ENCODE results near the gene MAD2L1BP.
"Not testable (repeated sequence)": the region's sequence is repeated elsewhere in the genome, so short reads cannot be mapped to it uniquely, and the experiment has no call there.

MAD2L1BP gene, protein sequence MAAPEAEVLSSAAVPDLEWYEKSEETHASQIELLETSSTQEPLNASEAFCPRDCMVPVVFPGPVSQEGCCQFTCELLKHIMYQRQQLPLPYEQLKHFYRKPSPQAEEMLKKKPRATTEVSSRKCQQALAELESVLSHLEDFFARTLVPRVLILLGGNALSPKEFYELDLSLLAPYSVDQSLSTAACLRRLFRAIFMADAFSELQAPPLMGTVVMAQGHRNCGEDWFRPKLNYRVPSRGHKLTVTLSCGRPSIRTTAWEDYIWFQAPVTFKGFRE

DNA sequence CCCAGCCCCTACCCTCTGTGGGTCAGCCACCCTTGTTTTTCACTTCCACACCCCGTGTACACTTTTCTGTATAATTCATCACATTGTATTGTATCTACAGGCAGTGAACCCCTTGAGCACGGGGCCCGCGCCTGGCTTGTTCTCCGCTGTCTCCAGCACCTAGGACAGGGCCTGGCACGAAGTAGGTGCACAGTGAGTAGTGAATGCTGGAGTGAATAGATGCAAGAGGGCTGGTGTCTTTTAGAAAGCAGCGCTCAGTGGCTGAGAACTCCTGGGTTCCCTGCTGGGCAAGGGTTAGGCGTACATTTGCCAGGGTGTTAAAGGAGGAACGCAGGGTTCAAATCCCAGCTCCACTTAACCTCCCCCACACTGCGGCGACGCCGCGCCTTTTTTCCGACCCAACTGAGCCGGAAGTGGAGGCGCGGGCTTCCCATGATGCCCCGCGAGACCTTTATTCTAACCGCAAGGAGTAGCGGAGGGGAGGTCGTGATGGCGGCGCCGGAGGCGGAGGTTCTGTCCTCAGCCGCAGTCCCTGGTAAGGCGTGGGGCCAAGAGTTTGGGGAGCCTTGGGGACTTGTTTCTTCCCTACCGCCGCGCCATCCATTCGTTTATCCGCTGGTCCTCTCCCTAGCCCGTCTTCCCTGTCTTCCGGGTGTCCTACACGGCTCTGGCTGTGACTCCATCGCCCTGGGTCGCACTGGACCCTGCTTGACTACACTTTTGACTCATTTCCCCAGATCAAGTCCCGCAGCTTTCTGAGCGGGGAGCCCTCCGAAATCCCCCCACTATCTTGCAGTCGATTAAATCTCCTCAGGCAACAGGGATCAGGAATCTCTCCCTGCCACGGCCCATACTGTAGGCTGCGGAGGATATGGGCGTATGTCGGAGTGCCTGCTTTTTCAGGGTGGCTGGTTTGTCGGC is at the start of gene MAD2L1BP:
Gene MAD2L1BP (plus strand): TSS at position 454 of the 921 bp plus-strand sequence. CDS start 36 bp downstream, at position 490.
- TF ChIP-seq, protein P1, sequence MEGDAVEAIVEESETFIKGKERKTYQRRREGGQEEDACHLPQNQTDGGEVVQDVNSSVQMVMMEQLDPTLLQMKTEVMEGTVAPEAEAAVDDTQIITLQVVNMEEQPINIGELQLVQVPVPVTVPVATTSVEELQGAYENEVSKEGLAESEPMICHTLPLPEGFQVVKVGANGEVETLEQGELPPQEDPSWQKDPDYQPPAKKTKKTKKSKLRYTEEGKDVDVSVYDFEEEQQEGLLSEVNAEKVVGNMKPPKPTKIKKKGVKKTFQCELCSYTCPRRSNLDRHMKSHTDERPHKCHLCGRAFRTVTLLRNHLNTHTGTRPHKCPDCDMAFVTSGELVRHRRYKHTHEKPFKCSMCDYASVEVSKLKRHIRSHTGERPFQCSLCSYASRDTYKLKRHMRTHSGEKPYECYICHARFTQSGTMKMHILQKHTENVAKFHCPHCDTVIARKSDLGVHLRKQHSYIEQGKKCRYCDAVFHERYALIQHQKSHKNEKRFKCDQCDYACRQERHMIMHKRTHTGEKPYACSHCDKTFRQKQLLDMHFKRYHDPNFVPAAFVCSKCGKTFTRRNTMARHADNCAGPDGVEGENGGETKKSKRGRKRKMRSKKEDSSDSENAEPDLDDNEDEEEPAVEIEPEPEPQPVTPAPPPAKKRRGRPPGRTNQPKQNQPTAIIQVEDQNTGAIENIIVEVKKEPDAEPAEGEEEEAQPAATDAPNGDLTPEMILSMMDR (IDR thresholded peaks at IDR 0.05; ENCODE audit: low read depth, low read length, missing control alignments): no peak
- H3K4me3 ChIP-seq (ENCODE audit: low read depth, low read length): peak within 1 kb of the TSS; percentile 72
- no peak for DNase-seq (ENCODE audit: low read depth)

DNA sequence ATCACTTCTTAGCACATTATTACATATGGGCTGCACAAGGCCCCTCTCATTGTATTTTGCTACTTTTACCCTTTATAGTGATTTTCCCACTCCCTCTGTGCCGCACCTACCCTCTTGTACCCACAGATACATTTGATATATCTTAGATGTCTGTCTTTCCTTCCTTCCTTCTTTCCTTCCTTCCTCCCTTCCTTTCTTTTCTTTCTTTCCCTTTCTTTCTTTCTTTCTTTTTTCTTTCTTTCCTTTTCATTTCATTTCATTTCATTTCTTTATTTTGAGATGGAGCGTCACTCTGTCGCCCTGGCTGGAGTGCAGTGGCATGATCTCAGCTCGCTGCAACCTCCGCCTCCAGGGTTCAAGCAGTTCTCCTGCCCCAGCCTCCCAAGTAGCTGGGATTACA is 47.4 kb upstream of the MAD2L1BP start:
- DNase-seq (ENCODE audit: low read depth): no peak
- TF ChIP-seq, protein P1 (IDR thresholded peaks at IDR 0.05; ENCODE audit: low read depth, low read length, missing control alignments): no peak
- no peak overlapping the region for H3K4me3 ChIP-seq (ENCODE audit: low read depth, low read length)

DNA sequence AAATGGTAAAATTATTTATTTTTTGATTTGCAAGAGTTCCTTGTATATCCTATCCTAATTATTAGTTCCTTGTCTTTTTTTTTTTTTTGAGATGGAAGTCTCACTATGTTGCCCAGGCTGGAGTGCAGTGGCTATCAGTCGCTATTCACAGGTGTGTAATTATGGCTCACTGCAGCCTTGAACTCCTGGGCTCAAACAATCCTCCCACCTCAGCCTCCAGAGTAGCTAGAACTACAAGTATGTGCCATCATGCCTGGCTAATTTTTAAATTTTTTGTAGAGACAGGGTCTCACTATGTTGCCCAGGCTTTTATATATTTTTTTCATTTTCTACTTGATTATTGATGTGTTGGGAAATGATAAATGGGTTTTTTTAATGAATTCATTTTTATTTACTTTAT is 46.1 kb upstream of the MAD2L1BP start:
- not testable (repeated sequence) for DNase-seq (ENCODE audit: low read depth); H3K4me3 ChIP-seq (ENCODE audit: low read depth, low read length)

DNA sequence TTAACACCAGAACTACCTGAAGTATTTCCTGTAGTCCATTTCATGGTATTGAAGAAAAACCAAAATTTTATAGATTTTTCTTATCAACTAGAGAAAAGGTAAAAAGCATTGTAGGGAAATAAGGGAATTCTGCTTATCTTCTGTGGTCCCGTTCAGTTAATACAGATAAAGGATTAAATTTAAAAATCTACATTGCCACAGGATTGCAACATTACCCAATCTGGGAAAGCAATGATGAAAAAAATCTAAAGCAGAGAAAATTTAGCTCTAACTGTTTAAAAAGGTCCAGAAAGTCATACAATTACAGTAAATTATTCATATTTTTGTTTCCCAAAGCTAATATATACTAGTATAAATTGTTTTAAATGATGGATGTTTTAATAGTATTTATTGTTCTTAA is 41.7 kb upstream of the MAD2L1BP start:
- no peak overlapping the region for H3K4me3 ChIP-seq (ENCODE audit: low read depth, low read length)
- DNase-seq (ENCODE audit: low read depth): no peak
- TF ChIP-seq, protein P1 (IDR thresholded peaks at IDR 0.05; ENCODE audit: low read depth, low read length, missing control alignments): no peak

DNA sequence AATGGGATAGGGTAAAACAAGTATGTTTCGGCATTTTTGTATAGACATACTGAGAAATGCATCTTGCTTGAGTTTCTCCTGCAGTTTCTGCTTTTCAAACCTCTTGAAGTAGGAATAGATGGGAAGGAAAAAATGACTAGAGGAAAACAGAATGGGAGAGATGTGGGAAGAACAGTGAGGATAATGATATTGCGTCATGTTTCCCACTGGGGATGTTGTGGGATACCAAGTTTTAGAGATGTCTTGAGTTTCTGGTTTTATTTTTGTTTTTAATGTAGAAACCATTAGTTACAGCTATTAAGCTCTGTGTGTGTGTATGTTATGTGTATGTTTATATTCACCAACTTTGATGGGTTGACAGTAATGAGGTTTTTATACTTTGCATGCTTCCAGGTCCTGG is 35.0 kb upstream of the MAD2L1BP start:
- H3K4me3 ChIP-seq (ENCODE audit: low read depth, low read length): no peak overlapping the region
- TF ChIP-seq, protein P1 (IDR thresholded peaks at IDR 0.05; ENCODE audit: low read depth, low read length, missing control alignments): no peak

DNA sequence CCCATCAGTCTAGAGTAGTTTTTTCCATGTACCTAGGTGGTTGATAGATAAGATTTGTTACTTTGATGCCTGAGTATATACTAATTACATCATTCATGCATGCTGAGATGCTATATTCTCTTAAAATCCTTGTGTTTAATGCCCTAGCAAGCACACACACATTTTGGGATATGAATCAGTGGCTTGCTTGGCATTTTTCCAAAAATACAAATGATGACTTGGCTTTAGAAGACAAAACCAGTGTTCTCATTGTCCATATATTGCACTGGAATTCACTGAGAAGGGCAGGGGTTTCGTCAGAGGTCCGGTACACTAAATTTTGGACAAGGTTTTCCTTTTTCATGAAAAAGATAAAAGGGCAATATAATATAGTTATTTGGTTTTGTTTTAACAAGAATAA is 31.5 kb upstream of the MAD2L1BP start:
- TF ChIP-seq, protein P1 (IDR thresholded peaks at IDR 0.05; ENCODE audit: low read depth, low read length, missing control alignments): no peak
- no peak overlapping the region for H3K4me3 ChIP-seq (ENCODE audit: low read depth, low read length)
- no peak for DNase-seq (ENCODE audit: low read depth)

More for the DNA sequence above, 35.0 kb upstream of the MAD2L1BP start:
- no peak for DNase-seq (ENCODE audit: low read depth)

DNA sequence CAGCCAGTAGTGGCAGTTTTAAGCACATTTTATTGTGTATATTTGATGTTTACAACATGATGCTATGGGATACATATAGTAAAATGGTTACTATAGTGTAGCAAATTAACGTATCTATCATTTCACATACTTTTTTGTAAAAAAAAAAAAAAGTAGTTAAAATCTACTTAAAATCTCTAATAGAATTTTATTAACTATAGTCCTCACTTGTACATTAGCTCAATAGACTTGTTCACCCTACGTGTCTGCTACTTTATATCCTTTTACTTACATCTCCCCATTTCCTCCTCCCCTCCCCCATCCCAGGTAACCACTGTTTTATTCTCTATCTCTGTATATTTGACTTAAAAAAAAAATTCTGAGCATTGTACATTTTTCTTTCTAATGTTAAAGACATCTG is 29.6 kb upstream of the MAD2L1BP start:
- no peak for DNase-seq (ENCODE audit: low read depth)
- no peak overlapping the region for H3K4me3 ChIP-seq (ENCODE audit: low read depth, low read length)
- TF ChIP-seq, protein P1 (IDR thresholded peaks at IDR 0.05; ENCODE audit: low read depth, low read length, missing control alignments): no peak
